ENCODE measurements around the gene TIAM2.
"Not testable (repeated sequence)": the region's sequence is repeated elsewhere in the genome, so short reads cannot be mapped to it uniquely, and the experiment has no call there.

Gene TIAM2

GRCh38 chr6:154995254-154996015 is at the start of gene TIAM2:
TSS of gene TIAM2 (plus strand) at chr6:154995315. CDS start at chr6:155129224, 133,909 bp downstream.
- peak; percentile 4 for DNase-seq

- no peak for DNase-seq
These were observed 44.2 kb upstream of the TIAM2 start for GRCh38 chr6:154950979-154951344.

- DNase-seq, result no peak
These were observed 43.5 kb upstream of the TIAM2 start for GRCh38 chr6:154951345-154952200.

GRCh38 chr6:154953644-154954043 is 41.5 kb upstream of the TIAM2 start:
- no peak for DNase-seq

GRCh38 chr6:154954347-154954746 is 40.8 kb upstream of the TIAM2 start:
- DNase-seq, result no peak

- no peak for DNase-seq
These were observed 38.2 kb upstream of the TIAM2 start for GRCh38 chr6:154956771-154957522.

- DNase-seq, result no peak
These were observed 36.6 kb upstream of the TIAM2 start for GRCh38 chr6:154958469-154958868.

GRCh38 chr6:154960299-154960843 is 34.7 kb upstream of the TIAM2 start:
- DNase-seq, result no peak

- no peak for DNase-seq
These were observed 34.1 kb upstream of the TIAM2 start for GRCh38 chr6:154960854-154961530.

- peak; percentile 52 for DNase-seq
These were observed 32.4 kb upstream of the TIAM2 start for GRCh38 chr6:154962753-154963152.

- DNase-seq, result not testable (repeated sequence)
These were observed 28.9 kb upstream of the TIAM2 start for GRCh38 chr6:154966065-154966770.

GRCh38 chr6:154969796-154970195 is 25.3 kb upstream of the TIAM2 start:
- DNase-seq, result no peak

GRCh38 chr6:154974485-154975149 is 20.5 kb upstream of the TIAM2 start:
- no peak for DNase-seq

GRCh38 chr6:154977588-154977987 is 17.5 kb upstream of the TIAM2 start:
- DNase-seq, result no peak

- DNase-seq, result no peak
These were observed 14.6 kb upstream of the TIAM2 start for GRCh38 chr6:154980273-154981078.

- DNase-seq, result no peak
These were observed 13.8 kb upstream of the TIAM2 start for GRCh38 chr6:154981079-154981870.

- DNase-seq, result no peak
These were observed 11.0 kb upstream of the TIAM2 start for GRCh38 chr6:154984146-154984545.

- peak; percentile 13 for DNase-seq
These were observed 8.3 kb upstream of the TIAM2 start for GRCh38 chr6:154986787-154987235.

GRCh38 chr6:154989448-154989847 is 5.7 kb upstream of the TIAM2 start:
- no peak for DNase-seq

Data from inflammatory macrophage treated with lipopolysaccharide for 4 hours (primary cell).